SU-DHL-6 (cell line): ENCODE measurements around the gene EIF4B.

Experiments
- H2AFZ ChIP-seq: fragments of 200-600 bp; sonication (generic); 2 replicates; pipeline ENCODE4 v1.6.1; 2014; ENCODE audit warnings: low read depth, mild to moderate bottlenecking, moderate library complexity, mixed read lengths, antibody characterized with exemption, low read length; ENCODE audit not compliant: severe bottlenecking
- H3F3A ChIP-seq: fragments of 200-600 bp; shearing (Covaris generic); 2 replicates; pipeline ENCODE4 v1.6.0; 2016; ENCODE audit warnings: antibody characterized with exemption, mild to moderate bottlenecking; ENCODE audit not compliant: insufficient read depth
- H3K27ac ChIP-seq: fragments of 200-600 bp; sonication (generic); 2 replicates; pipeline ENCODE4 v1.5.1; 2016; ENCODE audit warnings: low read depth, mild to moderate bottlenecking, low read length, moderate library complexity, mixed read lengths
- H3K27me3 ChIP-seq: fragments of 200-600 bp; sonication (generic), shearing (Covaris generic); 2 replicates; pipeline ENCODE4 v1.6.0; 2014; ENCODE audit warnings: mild to moderate bottlenecking, low read length
- H3K36me3 ChIP-seq: fragments of 200-600 bp; sonication (generic); 2 replicates; pipeline ENCODE4 v1.6.1; 2014; ENCODE audit warnings: mild to moderate bottlenecking, low read length, mixed read lengths
- H3K4me2 ChIP-seq: fragments of 300-600, 200-600 bp; shearing (Covaris generic), sonication (generic); 2 replicates; pipeline ENCODE4 v1.6.0; 2014; ENCODE audit warnings: low read length, low read depth, mild to moderate bottlenecking; ENCODE audit not compliant: poor library complexity, severe bottlenecking
- H3K4me3 ChIP-seq: fragments of 200-600 bp; sonication (generic); 2 replicates; pipeline ENCODE4 v1.5.1; 2014; ENCODE audit warnings: antibody characterized with exemption, low read length, mild to moderate bottlenecking, mixed read lengths; ENCODE audit not compliant: insufficient read depth, poor library complexity, severe bottlenecking
- H3K79me2 ChIP-seq: fragments of 200-600 bp; sonication (generic); 2 replicates; pipeline ENCODE4 v1.6.1; 2014; ENCODE audit warnings: mild to moderate bottlenecking, low read length, moderate library complexity; ENCODE audit not compliant: insufficient read depth
- H3K9ac ChIP-seq: fragments of 200-600 bp; sonication (generic); 2 replicates; pipeline ENCODE4 v1.7.0; 2014; ENCODE audit warnings: mild to moderate bottlenecking, low read length
- H3K9me2 ChIP-seq: fragments of 200-600 bp; sonication (generic); replicated peaks from 2 replicates; pipeline ENCODE4 v1.6.1; 2014; ENCODE audit warnings: low read length; ENCODE audit not compliant: insufficient read depth
- H3K9me3 ChIP-seq: fragments of 200-600 bp; sonication (generic); 2 replicates; pipeline ENCODE4 v1.6.1; 2014; ENCODE audit warnings: low read length, mixed read lengths; ENCODE audit not compliant: insufficient read depth
- H4K20me1 ChIP-seq: fragments of 200-600 bp; sonication (generic); 2 replicates; pipeline ENCODE4 v1.6.1; 2014; ENCODE audit warnings: low read depth, mild to moderate bottlenecking, antibody characterized with exemption, low read length, moderate library complexity, mixed read lengths
- CTCF ChIP-seq: fragments of 200-600 bp; sonication (generic); IDR thresholded peaks from one replicate; pipeline ENCODE4 v1.5.1; 2017; ENCODE audit warnings: antibody characterized with exemption, mild to moderate bottlenecking, low read length, moderate library complexity; ENCODE audit not compliant: insufficient read depth, poor library complexity, severe bottlenecking
- EZH2phosphoT487 ChIP-seq: fragments of 200-600 bp; sonication (generic), shearing (Covaris generic); conservative IDR thresholded peaks from 2 replicates; pipeline ENCODE4 v1.6.1; 2018; ENCODE audit warnings: mild to moderate bottlenecking, antibody characterized with exemption, low read length, moderate library complexity, mixed read lengths

EIF4B gene

GRCh38 chr12:53068811-53069585, 62.7 kb downstream of the EIF4B start:
- H3K27me3 ChIP-seq: no peaks in the 10 kb centered on the region
- H3K27ac ChIP-seq: no peak overlapping the region
- no peaks in the 10 kb centered on the region for H3K79me2 ChIP-seq
- TF ChIP-seq EZH2phosphoT487 (no peak), CTCF (no peak)
- H3K4me2 ChIP-seq: no peak overlapping the region
- no peaks in the 10 kb centered on the region for H3K9me3 ChIP-seq
- no peak overlapping the region for H3K4me3 ChIP-seq
- no peaks in the 10 kb centered on the region for H3K36me3 ChIP-seq
- H3F3A ChIP-seq: no peaks in the 10 kb centered on the region
- H2AFZ ChIP-seq: no peak overlapping the region
- no peak overlapping the region for H3K9ac ChIP-seq
- no peaks in the 10 kb centered on the region for H4K20me1 ChIP-seq
- H3K9me2 ChIP-seq: no peaks in the 10 kb centered on the region

- Histone ChIP-seq H3K4me3 (no peak overlapping the region), H2AFZ (no peak overlapping the region), H3K79me2 (no peaks in the 10 kb centered on the region), H3K9ac (no peak overlapping the region), H3K27me3 (no peaks in the 10 kb centered on the region), H3K36me3 (no peaks in the 10 kb centered on the region), H3K9me3 (no peaks in the 10 kb centered on the region), H3K4me2 (no peak overlapping the region), H3K27ac (no peak overlapping the region), H4K20me1 (no peaks in the 10 kb centered on the region), H3F3A (no peaks in the 10 kb centered on the region), H3K9me2 (no peaks in the 10 kb centered on the region)
- TF ChIP-seq EZH2phosphoT487: no peak
- no peak for TF ChIP-seq CTCF
Measured at GRCh38 chr12:53069621-53070410, 63.6 kb downstream of the EIF4B start.

- Histone ChIP-seq H4K20me1 (no peaks in the 10 kb centered on the region), H3K27me3 (no peaks in the 10 kb centered on the region), H3K9me2 (no peaks in the 10 kb centered on the region), H3K9ac (no peak overlapping the region), H3K79me2 (no peaks in the 10 kb centered on the region), H3K36me3 (no peaks in the 10 kb centered on the region), H3K27ac (no peak overlapping the region), H3F3A (no peaks in the 10 kb centered on the region), H3K4me2 (no peak overlapping the region), H3K9me3 (no peaks in the 10 kb centered on the region), H3K4me3 (no peak overlapping the region), H2AFZ (no peak overlapping the region)
- no peak for TF ChIP-seq CTCF
- TF ChIP-seq EZH2phosphoT487: no peak
Measured at GRCh38 chr12:53070877-53071492, 64.7 kb downstream of the EIF4B start.
